GM19463 (cell line): Measurements from ENCODE around the gene GDPD4.

ENCODE experiments used
- ATAC-seq: cut with Tn5 transposase; IDR thresholded peaks from one replicate; pipeline ENCODE4 v1.9.1; 2021; ENCODE audit warnings: mild to moderate bottlenecking, moderate library complexity; ENCODE audit not compliant: unreplicated experiment

Gene GDPD4

DNA sequence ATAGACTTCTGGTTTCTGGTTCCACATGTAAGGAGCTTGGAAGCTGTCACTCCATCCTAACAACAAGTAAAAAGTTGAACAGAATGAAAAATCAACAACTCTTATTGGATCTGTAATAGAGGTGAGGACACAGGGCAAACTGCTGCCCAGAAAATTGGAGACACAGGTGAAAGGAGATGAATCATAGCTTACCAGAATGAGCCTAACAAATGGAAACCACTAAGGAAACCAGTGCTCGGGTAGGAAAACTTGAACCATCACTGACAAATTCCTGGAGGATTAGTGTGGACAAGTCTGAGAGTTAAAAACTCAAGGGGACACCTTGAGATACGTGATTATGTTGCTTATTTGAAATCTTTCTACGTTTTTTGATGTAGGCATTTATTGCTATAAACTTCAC is 52.1 kb downstream of the GDPD4 start:
- no peak for ATAC-seq

DNA sequence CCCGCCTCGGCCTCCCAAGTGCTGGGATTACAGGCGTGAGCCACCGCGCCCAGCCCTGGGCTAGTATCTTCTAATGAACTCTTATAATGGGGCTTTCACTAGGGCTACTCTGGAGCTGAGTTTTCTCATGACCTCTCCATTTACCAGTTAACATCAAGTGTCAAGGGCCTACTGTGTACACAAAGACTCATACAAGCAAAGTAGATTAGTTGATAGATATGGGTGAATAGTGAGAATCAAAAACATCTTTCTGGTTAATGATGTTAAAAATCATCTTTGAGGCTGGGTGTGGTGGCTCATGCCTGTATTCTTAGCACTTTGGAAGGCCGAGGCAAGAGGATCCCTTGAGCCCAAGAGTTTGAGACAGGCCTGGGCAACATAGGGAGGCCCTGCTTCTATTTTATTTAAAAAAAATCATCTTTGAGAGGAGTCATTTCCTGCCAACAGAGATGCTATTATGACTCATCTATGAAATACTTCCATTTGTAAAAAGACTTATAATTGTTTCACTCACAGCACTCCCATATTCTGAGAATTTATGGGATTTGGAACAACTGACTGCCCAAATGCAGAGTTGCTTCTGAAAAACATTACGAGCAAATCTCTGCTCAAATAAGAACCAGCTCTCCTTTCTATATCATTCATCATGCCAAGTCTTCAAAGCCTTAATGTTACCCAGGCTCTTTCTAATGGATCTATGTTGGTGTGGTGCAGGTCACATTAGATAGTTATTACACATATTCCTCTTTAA is 57.0 kb downstream of the GDPD4 start:
- no peak for ATAC-seq

DNA sequence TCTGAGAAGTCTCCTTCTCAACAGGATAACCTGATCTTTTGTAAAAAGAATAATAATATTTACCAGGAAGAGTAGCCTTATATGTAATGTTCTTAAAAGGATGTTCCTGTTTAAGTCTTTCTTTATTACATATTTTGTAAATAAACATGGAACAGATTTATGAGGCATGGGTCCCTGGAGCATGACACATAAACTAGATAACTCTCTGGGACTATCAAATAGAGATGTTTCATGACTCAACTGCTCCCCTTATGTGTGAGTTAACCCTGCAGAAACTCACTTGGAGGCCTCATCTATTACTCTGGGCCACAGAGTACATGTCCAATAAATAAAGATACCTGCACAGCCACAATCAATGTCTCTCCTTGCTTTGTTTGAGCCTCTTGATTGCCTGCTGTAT is 64.6 kb downstream of the GDPD4 start:
- ATAC-seq: no peak

DNA sequence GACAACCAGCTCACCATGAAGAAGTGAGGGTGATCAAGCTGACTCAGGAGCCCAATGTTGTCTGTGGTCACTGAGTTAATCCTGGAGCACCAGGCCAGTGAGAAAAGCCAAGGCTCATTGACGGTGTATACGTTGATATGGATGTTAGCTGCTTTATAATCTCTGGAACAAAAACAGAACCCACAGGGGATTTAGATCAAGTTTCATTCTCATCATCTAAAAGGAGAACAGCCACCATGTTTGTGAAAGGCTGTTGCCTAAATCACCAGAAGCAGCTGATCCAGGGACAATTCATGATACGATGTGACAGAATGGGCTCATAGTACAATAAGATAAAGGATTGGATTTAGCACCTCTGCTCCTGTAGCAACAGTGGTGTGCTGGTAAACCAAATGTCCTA is 68.5 kb downstream of the GDPD4 start:
- no peak for ATAC-seq

DNA sequence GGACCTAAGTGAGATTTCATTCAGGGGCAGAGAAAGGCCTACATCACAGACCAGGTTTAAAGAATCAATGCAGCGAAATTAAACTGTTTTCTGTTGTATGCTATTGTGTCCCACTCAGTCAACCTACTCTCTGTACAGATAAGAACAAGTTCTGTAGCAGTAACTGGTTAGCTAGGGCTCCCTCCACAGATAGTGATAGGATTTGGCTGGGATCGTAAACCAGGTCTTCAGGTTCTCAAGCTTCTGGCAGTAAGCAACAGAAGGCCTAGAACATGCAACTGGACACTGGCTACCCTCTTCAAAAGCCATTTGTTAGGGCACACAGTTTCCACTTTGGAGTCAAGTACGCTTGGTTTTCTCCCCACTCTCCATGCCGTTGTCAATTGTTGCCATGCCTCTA is 69.2 kb downstream of the GDPD4 start:
- ATAC-seq: no peak

DNA sequence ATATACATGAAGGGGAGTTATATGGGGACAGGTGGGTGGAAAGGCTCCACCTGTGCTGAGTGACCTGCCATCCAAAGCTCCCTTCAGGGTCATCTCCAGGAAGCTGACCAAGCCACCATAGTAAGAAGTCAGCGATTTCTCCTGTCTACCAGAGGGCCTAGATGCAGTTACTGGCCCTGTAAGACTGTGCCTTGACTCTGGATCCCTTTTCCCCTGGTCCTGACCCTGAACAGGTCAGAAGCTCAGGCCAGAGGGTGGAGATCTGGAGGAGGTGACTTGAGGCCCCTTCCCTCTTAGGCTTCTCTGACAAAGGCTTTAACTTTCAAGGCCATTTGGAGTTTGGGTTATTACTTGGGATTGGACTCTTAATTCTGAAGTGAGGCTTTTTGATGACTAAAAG is 69.7 kb downstream of the GDPD4 start:
- no peak for ATAC-seq

DNA sequence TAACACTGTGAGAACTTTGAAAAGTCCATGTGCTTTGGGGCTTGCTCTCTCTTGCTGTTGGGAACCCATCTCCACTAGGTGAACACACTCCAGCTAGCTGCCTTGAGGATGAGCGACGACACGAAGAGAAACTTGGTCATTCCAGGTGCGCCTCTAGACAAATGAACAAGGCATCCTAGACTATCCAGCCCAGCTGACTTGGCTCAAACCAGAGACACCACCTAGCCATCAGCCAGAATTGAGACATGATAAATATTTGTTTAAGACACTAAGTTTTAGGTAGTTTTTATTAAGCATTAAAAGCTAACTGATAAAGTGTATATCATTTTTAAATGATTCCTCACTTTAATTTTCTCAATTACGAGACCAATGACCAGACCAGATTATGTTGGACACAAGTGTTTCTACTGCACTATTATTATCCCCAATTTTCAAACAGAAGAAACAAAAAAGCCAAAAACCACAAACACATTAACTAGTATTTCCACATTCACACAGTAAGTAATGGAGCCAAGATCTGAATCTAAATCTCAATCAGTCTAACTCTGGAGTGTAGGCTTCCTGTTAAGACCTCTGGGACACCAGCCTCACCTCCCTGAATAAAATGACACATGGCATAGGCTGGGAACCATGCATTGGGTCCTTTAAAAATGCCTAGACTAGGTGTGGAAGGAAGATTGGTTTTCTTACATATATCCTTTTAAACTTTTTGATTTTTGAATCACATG is 70.4 kb downstream of the GDPD4 start:
- no peak for ATAC-seq

DNA sequence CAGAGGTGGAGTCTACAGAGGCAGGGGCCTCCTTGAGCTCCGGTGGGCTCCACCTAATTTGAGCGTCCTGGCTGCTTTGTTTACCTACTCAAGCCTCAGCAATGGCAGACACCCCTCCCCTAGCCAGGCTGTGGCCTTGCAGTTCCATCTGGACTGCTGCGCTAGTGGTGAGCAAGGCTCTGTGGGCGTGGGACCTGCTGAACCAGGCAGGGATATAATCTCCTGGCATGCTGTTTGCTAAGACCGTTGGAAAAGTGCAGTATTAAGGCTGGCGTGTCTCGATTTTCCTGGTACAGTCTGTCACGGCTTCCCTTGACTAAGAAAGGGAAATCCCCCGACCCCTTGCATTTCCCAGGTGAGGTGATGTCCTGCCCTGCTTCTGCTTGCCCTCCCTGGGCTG is 77.7 kb downstream of the GDPD4 start:
- no peak for ATAC-seq

DNA sequence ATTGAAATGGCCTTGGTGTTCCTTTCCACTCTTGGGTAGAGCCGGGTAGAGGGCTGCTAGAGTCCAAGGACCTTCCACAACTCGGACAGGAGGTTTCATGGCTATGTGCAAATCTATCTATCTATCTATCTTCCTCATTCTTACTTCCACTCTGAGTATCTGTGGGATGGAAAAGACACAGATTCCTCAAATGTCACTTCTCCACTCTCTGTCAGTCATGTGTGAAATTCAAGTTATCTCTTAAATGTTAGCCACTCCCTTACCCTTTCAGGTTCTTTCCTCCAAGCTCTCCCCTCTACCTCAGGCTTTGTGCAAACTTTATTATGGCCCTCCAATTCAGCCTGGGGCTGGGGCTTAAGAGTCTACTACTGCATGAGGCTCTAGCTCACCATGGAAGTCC is 84.3 kb downstream of the GDPD4 start:
- no peak for ATAC-seq

DNA sequence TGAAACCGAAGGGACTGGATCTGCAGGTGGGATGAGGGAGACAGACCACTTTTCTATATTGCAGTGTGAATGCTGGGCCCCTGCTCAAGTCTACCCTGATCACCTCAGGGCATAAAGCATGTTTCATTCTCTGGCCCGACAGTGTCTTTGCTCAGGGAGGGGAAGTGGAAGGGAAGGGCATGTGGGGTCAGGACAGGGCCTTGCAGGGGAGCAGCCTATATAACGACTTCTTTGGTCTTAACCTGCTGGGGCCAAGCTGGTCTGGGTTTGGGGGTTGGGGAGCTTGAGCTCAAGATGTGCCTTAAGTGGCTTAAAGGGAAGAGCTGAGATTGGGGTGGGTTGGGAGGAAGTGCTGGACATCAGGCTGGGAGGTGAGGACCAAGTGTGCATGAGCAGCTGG is 86.4 kb downstream of the GDPD4 start:
- ATAC-seq: no peak

DNA sequence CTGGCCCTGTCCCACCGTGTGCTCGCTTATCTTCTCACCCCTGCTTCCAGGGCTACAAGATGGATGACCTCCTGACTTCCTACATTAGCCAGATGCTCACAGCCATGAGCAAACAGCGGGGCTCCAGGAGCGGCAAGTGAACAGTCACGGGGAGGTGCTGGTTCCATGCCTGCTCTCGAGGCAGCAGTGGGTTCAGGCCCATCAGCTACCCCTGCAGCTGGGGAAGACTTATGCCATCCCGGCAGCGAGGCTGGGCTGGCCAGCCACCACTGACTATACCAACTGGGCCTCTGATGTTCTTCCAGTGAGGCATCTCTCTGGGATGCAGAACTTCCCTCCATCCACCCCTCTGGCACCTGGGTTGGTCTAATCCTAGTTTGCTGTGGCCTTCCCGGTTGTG is 86.9 kb downstream of the GDPD4 start:
- ATAC-seq: no peak

DNA sequence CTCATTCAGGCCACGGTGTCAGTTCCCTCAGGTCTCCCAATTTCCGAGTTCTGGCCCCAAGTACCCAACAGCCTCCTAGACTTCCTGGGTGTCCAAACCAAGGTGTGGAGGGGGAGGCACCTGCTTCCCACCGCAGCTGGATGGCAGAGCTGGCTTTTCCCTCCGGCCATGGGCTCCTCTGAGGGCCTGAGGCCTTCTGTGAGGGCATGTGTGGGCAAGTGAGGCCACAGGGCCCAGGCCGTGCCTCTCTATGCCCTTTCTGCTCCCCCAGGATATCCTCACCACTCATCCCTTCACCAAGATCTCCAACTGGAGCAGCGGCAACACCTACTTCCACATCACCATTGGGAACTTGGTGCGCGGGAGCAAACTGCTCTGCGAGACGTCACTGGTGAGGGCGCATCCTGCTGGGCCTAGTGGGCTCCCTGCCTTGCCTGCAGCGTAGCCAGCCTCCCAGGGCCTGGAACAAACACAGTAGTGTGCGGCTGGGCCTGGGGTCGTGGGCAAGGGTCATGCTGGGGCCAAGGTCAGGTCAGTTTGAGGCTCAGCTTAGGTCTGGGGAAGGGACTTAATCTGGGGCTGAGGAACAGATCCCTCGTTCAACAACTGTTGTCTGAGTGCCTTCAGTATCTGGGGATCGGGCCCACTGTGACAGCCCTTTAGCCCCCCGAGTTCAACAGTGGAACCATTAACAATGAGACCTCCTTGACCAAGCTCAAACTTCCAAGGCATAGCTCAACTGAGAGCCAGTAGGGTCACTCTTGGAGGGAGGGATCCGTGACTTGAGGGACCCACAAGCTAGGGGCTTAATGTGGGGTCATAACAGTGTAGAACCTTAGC is 87.7 kb downstream of the GDPD4 start:
- no peak for ATAC-seq

DNA sequence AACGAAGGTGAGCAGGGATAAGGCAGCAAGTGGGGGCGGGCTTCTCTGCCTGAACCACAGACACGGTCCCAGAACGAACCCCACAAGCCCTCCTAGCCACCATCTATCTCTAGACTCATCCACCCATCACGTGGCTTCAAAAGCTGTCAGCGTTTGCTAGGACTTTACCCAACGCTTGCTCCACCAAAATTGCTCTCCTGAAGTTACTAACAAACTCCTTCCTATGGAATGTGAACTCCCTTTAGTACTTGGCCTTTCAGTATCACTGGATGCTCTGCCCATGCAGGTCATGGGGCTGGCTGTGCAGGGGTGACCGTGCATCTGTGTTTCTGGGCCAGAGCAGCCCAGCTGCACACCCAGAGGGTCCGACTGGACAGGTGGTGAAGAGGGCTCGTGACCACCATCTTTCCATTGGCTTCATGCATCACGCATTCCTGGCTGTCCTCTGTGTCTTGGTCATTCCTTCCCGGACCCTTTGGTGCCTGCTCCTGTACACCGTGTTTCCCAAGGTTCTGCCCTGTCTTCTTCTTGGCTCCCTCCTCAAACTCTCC is 88.4 kb downstream of the GDPD4 start:
- ATAC-seq: no peak

DNA sequence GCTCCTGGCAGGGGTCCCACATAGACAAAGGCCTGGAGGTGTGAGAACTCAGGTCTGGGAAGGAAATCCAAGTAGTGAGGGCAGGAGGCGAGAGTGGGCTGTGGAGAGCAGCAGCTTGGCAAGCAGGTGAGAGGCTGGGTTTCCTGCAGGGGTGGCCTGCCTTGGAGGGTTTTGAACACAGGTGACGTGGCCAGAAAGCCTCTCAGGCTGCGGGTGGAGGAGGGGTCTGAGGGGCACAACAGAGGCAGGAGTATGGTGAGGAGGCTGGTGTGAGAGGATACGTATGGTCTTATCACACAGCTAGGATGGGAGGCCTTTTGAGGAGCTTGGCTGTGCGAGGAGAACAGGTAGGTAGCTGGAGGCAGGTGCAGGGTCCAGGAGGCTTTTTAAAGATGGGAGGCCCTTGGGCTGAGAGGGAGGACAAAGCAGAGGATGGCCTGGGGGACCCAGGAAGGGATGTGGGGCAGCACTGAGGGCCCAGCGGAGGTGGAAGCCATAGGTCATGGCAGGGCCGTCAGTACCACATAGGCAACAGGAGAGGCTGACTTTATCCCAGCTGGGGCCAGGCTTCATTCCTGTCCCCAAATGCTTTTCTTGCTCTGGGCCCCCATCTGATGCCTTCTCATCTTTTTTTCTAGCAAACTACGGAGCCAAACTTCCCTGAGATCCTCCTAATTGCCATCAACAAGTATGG is 89.0 kb downstream of the GDPD4 start:
- no peak for ATAC-seq

DNA sequence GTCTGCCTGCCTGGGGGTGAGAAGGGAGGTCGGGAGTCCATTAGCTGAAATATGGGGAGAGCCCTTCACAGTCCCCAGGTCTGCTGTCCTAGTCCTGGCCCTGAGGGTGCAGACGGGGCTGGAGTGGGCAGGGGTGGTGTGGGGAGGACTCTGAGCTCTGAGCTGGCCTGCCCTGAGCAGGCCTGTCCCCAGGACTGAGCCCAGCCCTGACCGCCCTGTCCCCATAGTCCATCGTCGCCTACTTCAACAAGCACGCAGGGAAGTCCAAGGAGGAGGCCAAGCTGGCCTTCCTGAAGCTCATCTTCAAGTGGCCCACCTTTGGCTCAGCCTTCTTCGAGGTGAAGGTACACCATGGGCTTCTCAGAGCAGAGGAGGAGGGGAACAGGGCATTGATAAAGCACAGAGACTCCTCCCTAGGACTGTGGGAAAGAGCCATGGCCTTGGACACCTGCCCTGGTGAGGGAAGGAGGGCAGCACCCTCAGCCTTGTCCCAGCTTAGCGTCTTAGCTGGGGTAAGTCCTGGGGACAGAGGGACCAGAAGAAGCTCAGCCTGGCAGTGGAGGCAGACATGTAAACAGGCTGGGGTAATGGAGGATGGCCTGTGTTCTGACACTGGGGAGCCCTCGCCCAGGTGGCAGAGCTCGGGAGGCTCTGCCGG is 89.8 kb downstream of the GDPD4 start:
- no peak for ATAC-seq

DNA sequence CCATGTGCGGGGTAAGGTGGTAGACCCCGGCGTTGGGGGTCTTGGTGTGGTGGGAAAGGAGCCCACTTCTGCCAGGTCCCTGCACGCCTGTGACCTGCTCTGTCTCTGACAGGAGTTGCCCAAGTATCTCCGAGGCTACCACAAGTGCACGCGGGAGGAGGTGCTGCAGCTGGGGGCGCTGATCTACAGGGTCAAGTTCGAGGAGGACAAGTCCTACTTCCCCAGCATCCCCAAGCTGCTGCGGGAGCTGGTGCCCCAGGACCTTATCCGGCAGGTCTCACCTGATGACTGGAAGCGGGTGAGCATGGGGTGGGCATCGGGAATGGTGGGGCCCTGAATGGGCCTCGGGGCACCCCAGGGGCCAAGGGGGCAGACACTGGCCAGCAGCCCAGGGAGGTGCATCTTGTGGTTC is 90.4 kb downstream of the GDPD4 start:
- ATAC-seq: no peak

DNA sequence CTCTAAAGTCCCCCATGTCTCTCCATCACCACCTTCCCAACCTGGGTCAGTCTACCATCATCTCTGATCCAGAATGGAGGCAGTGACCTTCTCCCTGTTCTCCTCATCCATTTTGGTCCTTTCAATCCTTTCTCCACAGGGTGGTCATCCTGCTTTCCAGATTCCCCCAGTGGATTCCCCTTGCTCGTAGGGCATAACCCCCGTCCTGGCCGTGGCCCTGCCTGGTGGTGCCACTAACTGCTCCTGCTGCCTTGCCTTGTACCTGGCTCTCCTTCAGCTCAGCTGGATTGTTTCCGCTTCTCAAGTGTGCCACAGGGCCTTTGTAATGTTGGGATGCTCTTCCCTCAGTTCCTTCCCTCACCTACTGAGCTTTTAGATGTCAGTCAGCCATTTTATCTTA is 91.8 kb downstream of the GDPD4 start:
- ATAC-seq: no peak

DNA sequence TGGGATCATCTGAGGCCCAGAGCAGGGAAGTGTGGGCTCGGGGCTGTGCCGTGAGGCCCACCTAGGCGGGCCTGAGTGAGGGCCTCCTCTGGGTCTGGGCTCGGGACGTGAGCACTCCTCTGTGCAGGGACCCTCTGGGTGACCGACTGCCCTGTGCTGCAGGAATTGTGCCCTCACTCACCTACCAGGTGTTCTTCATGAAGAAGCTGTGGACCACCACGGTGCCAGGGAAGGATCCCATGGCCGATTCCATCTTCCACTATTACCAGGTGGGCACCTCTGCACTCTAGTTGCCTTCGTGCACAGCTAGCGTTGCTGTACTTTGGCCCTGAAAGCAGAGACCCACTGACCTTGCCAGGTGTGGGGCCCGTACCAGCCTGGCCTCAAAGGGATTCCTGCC is 93.0 kb downstream of the GDPD4 start:
- ATAC-seq: no peak

DNA sequence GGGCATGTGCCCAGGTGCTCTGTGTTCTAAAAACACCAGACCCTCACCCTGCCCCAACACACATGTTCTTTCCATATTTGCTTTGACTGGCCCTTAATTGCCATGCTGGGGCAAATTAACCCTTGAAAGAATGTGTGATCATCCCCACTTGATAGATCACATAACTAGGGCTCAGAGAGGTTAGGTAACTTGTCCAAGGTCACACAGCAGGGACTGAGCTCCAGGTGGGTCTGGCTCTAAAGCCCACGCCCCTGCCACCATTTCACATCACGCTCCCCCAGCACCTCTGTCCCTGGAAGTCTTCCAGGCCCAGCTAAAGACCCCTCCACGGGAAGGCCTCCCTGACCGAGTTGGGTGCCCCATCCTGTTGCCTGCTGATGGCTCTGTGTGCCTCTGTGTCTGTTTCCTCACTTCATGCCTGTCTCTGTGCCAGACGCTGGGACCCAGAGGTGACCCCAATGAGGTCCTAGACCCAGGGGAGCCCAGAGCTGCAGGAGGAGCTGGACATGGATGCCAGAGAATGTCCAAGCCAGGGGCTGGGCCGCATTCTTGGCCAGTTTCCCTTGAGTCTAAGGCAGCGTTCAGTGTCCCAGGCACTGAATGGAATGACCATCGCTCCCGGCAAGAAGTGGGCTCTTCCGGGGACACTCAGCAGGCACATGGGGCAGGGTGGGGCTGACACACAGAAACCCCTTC is 93.7 kb downstream of the GDPD4 start:
- ATAC-seq: no peak

DNA sequence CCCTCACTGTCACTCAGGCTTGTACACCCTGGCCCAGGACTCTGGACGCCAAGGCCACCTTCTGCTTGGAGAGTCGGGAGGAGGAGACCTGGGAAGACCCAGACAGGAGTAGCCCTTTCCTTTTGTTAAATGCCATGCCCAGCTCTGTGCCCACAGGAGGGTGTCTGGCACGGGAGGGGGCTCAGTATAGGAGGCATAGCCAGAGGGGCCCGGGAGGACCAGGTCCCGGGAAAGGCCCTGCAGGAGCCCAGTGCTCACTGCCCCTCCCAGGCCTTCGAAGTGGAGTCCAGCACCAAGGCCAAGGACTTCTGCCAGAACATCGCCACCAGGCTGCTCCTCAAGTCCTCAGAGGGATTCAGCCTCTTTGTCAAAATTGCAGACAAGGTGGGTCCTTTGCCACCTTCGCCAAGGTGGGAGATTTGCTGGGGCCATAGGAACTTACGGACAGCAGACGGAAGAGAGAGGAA is 94.4 kb downstream of the GDPD4 start:
- no peak for ATAC-seq
